Right cardiac atrium (tissue), 5 donors: ENCODE data around the gene VPS29. TPM values are rescaled to one million over a fixed set of nuclear protein-coding genes. Genes with fewer than 3 reads are reported as not detected.
A peak's percentile ranks its signal among the peaks of the same experiment; 100 is the strongest.

Source experiments
- ATAC-seq, 2 donors: fragments of 200-7000 bp; cut with Tn5 transposase; one replicate each; pipeline versions ENCODE4 v1.8.0 to v1.9.1; 2020; ENCODE audit warnings: moderate library complexity in 2 of 2, mild to moderate bottlenecking in 1 of 2
- DNase-seq, 3 donors: peaks; one replicate each; pipeline ENCODE4 v3.0.0-alpha.2; 2020
- H3K27ac ChIP-seq: one replicate; pipeline ENCODE4 v1.5.1; 2013; ENCODE audit warnings: mild to moderate bottlenecking, low read length, control low read depth, moderate library complexity
- H3K27me3 ChIP-seq: one replicate; pipeline ENCODE4 v1.6.1; 2013; ENCODE audit not compliant: control insufficient read depth, insufficient read depth
- H3K4me1 ChIP-seq: one replicate; pipeline ENCODE4 v1.6.1; 2013; ENCODE audit warnings: low read length; ENCODE audit not compliant: control insufficient read depth, insufficient read depth
- H3K4me3 ChIP-seq: one replicate; pipeline ENCODE4 v1.5.1; 2013; ENCODE audit warnings: low read length, control low read depth
- H3K9me3 ChIP-seq: one replicate; pipeline ENCODE4 v1.6.1; 2013; ENCODE audit warnings: low read length; ENCODE audit not compliant: control insufficient read depth
- WGBS: extraction: QIAGEN DNeasy Blood & Tissue Kit; methylation state at CpG from one replicate; pipeline ENCODE4 v1.1.7; 2013; 5-methylcytosine and 5-hydroxymethylcytosine counted together
- intact Hi-C, 4 donors: fragments of 100-400 bp; cut with DNase I; formaldehyde crosslinking; loops; one replicate each; pipeline versions ENCODE4 v1.11.0 to v1.14.0; 2022 to 2023
- polyA plus RNA-seq: library from polyadenylated mRNA; stranded (reverse); fragments of 200-250 nt; gene quantifications from one replicate; pipeline ENCODE4 v1.2.3, GENCODE V29; 2013
- total RNA-seq, 4 donors: library from RNA; stranded (reverse); fragmentation: NEBNext Ultra II Directional; extraction: Animal tissue kit (Norgen Biotek cat#: 25700); gene quantifications; one replicate each; pipeline ENCODE4 v1.2.1, GENCODE V29; 2021
- donor health status: healthy with polysubstance abuse.
- donor health status: DM: no; HTN: yes; CAD: no.
- donor health status: DM: no; HTN: no; CAD: no.
- donor health status: DM: no; HTN: yes; CAD: no; lungs with severe emphysema.
- donor health status: DM: yes; HTN: yes; CAD: no.

VPS29 gene
- total and polyA plus RNA-seq, 5 donors: 74.3 to 151 (median 88.8) TPM

GRCh38 chr12:110543252-110543959 lies 41.5 kb upstream of the VPS29 start:
- DNase-seq: peak; percentile 92 to 96 (median 92)
- intact Hi-C loops: no loop called here
- no peaks in the 10 kb centered on the region for H3K27me3 ChIP-seq
- peak; percentile 95 to 96 for ATAC-seq
- H3K9me3 ChIP-seq: no peaks in the 10 kb centered on the region
- H3K4me1 ChIP-seq: peaks cover 14% of the 10 kb centered on the region
- WGBS: 18% methylated on average over 7 of the region's 7 CpGs
- no peak overlapping the region for H3K4me3 ChIP-seq
- H3K27ac ChIP-seq: peak overlapping the region; percentile 99

GRCh38 chr12:110540048-110540447 lies 38.1 kb upstream of the VPS29 start:
- Histone ChIP-seq H3K9me3 (no peaks in the 10 kb centered on the region), H3K27me3 (no peaks in the 10 kb centered on the region), H3K4me1 (peaks cover 10% of the 10 kb centered on the region), H3K27ac (no peak overlapping the region), H3K4me3 (no peak overlapping the region)
- ATAC-seq (no peak), DNase-seq (no peak)
- WGBS: 92% methylated on average over 8 of the region's 8 CpGs
- intact Hi-C loops: no loop called here

GRCh38 chr12:110538869-110539622 lies 37.1 kb upstream of the VPS29 start:
- Histone ChIP-seq H3K4me1 (peaks cover 6% of the 10 kb centered on the region), H3K4me3 (no peak overlapping the region), H3K27me3 (no peaks in the 10 kb centered on the region), H3K27ac (peak overlapping the region; percentile 95), H3K9me3 (no peaks in the 10 kb centered on the region)
- DNase-seq (no peak), ATAC-seq (no peak)
- intact Hi-C loops: no loop called here
- WGBS: 87% methylated on average over 5 of the region's 5 CpGs

GRCh38 chr12:110537605-110538409 lies 35.9 kb upstream of the VPS29 start:
- no peaks in the 10 kb centered on the region for H3K27me3 ChIP-seq
- intact Hi-C loops: no loop called here
- H3K4me1 ChIP-seq: peaks cover 3% of the 10 kb centered on the region
- ATAC-seq: peak; percentile 87
- no peaks in the 10 kb centered on the region for H3K9me3 ChIP-seq
- no peak overlapping the region for H3K4me3 ChIP-seq
- peak; percentile 53 to 84 (median 74) for DNase-seq
- H3K27ac ChIP-seq: peak overlapping the region; percentile 95
- WGBS: 64% methylated on average over 9 of the region's 9 CpGs

- no peaks in the 10 kb centered on the region for H3K27me3 ChIP-seq
- 78% methylated on average over 4 of the region's 4 CpGs for WGBS
- intact Hi-C loops: no loop called here
- no peaks in the 10 kb centered on the region for H3K9me3 ChIP-seq
- peak overlapping the region; percentile 85 for H3K27ac ChIP-seq
- peak in 1 of 2 donors; percentile 12 for ATAC-seq
- DNase-seq: no peak
- H3K4me3 ChIP-seq: no peak overlapping the region
- H3K4me1 ChIP-seq: peaks cover 3% of the 10 kb centered on the region
These were observed 35.1 kb upstream of the VPS29 start for GRCh38 chr12:110536834-110537604.

GRCh38 chr12:110534811-110535210 lies 32.9 kb upstream of the VPS29 start:
- no peak overlapping the region for H3K27ac ChIP-seq
- WGBS: 89% methylated on average over 6 of the region's 6 CpGs
- intact Hi-C loops: no loop called here
- DNase-seq (no peak), ATAC-seq (no peak)
- no peak overlapping the region for H3K4me3 ChIP-seq
- H3K4me1 ChIP-seq: peaks cover 3% of the 10 kb centered on the region
- no peaks in the 10 kb centered on the region for H3K27me3 ChIP-seq
- no peaks in the 10 kb centered on the region for H3K9me3 ChIP-seq

GRCh38 chr12:110533607-110534006 lies 31.7 kb upstream of the VPS29 start:
- WGBS: 74% methylated on average over 6 of the region's 6 CpGs
- Histone ChIP-seq H3K4me1 (no peaks in the 10 kb centered on the region), H3K4me3 (no peak overlapping the region), H3K27me3 (no peaks in the 10 kb centered on the region), H3K27ac (no peak overlapping the region), H3K9me3 (no peaks in the 10 kb centered on the region)
- intact Hi-C loops: no loop called here
- no peak for DNase-seq
- ATAC-seq: no peak

GRCh38 chr12:110532644-110533043 lies 30.7 kb upstream of the VPS29 start:
- Histone ChIP-seq H3K4me3 (no peak overlapping the region), H3K27ac (no peak overlapping the region), H3K27me3 (no peaks in the 10 kb centered on the region), H3K9me3 (no peaks in the 10 kb centered on the region), H3K4me1 (no peaks in the 10 kb centered on the region)
- DNase-seq (no peak), ATAC-seq (no peak)
- intact Hi-C loops: no loop called here
- WGBS: 90% methylated on average over 3 of the region's 3 CpGs

GRCh38 chr12:110531741-110532333 lies 29.9 kb upstream of the VPS29 start:
- H3K27ac ChIP-seq: no peak overlapping the region
- no peak overlapping the region for H3K4me3 ChIP-seq
- no peaks in the 10 kb centered on the region for H3K4me1 ChIP-seq
- H3K27me3 ChIP-seq: no peaks in the 10 kb centered on the region
- peak in 1 of 2 donors; percentile 27 for ATAC-seq
- 78% methylated on average over 2 of the region's 2 CpGs for WGBS
- intact Hi-C loops: no loop called here
- no peak for DNase-seq
- H3K9me3 ChIP-seq: no peaks in the 10 kb centered on the region

- Histone ChIP-seq H3K9me3 (no peaks in the 10 kb centered on the region), H3K27me3 (no peaks in the 10 kb centered on the region), H3K4me1 (no peaks in the 10 kb centered on the region), H3K27ac (no peak overlapping the region), H3K4me3 (no peak overlapping the region)
- no peak for ATAC-seq
- no peak for DNase-seq
- intact Hi-C loops: no loop called here
- 67% methylated on average over 2 of the region's 2 CpGs for WGBS
These were observed 28.6 kb upstream of the VPS29 start for GRCh38 chr12:110530511-110530910.
